DMS79 (cell line): Measurements from ENCODE around the gene ACVR2B.
A peak's percentile ranks its signal among the peaks of the same experiment; 100 is the strongest.
"Not testable (repeated sequence)": the region's sequence is repeated elsewhere in the genome, so short reads cannot be mapped to it uniquely, and the experiment has no call there.

Source experiments
- DNase-seq: peaks from one replicate; lab custom pipeline; 2025; lab: John Stamatoyannopoulos, UW

Gene ACVR2B

DNA sequence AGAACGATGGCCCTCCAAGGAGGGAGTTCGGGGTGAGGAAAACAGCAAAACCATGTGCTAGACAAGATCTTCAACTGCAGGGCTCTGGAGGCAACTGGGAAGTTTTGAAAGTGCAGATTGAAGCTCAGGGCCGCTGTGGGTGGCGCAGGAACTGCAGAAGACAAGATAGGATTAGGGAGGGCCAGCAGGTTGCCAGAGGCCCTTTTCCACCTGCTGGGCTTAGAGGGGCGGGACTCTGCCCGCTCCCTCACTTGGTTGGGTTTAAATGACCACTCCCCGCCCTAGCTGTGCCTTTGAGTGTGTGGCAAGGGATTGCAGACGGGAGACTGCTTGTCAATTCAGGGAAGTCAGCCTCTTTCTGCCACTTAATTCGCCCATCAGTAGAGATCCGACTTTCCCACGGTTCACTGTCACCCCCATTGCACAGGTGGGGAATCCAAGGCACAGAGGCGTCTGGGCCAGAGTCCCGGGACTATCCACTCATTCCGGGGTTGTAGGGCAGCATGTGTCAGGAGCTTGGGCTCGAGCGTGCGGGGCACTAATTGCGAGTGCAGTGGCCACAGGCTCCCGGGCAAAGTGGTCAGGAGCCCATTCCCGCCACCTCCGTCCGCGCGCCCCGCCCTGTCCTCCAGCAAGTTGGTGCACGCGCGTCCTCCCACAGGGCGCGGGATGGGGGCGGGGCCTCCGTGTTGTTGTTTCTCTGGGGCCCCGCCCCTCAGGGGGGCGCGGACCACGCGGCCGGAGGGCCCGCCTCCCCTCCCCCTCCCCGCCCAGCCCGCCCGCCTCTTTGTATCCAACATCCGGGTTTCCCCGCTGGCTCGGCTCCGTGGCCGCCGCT is at the start of gene ACVR2B:
Gene ACVR2B (plus strand): TSS at position 816 of the 838 bp plus-strand sequence. CDS start 433 bp downstream, outside the sequence.
- peak; percentile 22 for DNase-seq

DNA sequence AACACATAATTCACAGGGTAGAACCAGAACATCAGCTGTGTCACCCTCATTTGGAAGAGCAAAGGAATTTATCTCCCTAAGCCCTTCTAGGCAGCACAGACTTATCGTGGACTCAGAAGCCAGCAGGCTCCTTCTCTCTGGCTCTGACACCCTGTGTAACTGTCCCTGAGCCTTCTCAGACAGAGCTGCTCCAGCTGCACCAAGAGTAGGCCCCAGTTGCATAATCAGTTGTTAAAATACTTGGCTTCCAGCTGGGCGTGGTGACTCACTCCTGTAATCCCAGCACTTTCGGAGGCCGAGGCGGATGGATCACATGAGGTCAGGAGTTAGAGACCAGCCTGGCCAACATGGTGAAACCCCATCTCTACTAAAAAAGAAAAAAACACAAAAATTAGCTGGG is 49.4 kb upstream of the ACVR2B start:
- DNase-seq: no peak

DNA sequence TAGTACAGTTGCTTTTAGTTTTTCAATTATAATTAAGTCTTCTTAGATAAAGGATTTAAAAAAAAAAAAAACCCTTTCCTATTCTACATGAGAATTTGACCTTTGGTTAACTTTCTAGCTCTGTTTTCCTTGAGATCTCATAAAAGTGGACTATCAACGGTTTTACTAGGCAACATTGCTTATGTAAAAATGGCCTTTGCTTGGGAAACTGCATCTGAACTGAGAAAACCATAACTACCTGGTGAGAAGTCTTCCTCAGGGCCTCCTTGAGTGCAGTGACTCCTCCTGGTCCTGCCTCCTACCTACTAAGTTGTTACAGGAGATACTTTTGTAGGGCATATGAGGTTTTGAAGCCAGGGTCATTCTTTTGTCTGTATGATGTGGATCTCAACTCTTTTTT is 42.1 kb upstream of the ACVR2B start:
- no peak for DNase-seq

DNA sequence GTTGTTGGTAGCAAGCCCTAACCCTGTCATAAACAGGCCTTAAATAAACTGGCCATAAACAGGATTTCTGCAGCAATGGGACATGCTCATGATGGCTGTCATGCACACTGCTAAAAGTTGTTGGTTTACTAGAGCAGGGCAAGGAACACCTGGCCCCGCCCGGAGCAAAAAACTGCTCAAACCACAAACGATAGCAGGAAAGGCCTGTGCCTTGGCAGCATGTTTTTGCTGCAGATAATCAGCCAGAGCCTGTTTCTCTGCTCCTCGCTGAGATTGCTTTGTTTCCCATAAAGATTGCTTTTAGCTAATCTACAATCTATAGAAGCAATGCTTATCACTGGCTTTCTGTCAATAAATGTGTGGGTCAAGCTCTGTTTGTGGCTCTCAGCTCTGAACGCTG is 32.9 kb upstream of the ACVR2B start:
- not testable (repeated sequence) for DNase-seq

DNA sequence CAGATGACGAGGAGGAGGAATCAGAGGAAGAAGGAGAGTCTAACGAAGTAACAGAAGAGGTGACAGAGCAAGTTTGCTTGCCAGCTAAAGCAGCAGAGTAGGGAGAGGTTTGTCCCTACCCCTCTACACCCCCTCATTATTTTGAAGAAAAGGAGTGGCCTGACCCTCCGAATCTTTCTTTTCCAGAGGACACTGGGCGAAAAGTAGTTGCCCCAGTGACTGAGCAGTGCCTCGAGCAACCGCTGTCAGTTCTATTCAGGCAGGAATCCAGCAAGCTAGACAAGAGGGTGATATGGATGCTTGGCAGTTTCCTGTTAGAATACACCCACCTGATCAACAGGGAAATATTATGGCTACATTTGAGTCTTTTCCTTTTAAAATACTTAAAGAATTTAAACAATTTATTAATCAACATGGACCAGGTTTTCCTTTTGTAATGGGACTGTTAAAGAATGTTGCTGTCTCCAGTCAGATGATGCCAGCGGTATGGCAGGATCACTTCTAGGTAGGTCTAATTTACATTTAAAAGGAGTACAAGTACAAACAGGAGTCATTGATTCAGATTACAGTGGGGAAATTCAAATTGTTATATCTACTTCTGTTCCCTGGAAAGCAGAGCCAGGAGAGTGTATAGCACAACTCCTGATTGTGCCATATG is 31.9 kb upstream of the ACVR2B start:
- DNase-seq: no peak

DNA sequence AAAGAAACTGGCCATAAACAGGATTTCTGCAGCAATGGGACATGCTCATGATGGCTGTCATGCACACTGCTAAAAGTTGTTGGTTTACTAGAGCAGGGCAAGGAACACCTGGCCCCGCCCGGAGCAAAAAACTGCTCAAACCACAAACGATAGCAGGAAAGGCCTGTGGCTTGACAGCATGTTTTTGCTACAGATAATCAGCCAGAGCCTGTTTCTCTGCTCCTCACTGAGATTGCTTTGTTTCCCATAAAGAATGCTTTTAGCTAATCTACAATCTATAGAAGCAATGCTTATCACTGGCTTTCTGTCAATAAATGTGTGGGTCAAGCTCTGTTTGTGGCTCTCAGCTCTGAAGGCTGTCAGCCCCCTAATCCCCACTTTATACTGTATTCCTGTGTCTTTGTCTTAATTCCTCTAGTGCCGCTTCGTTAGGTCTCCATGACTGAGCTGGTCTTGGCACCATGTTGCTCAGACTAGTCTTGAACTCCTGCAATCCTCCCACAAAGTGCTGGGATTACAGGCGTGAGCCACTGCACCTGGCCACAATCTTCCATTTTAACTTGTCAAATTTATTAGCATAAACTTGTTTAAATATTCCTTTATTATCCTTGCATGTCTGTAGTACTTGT is 26.8 kb upstream of the ACVR2B start:
- not testable (repeated sequence) for DNase-seq

DNA sequence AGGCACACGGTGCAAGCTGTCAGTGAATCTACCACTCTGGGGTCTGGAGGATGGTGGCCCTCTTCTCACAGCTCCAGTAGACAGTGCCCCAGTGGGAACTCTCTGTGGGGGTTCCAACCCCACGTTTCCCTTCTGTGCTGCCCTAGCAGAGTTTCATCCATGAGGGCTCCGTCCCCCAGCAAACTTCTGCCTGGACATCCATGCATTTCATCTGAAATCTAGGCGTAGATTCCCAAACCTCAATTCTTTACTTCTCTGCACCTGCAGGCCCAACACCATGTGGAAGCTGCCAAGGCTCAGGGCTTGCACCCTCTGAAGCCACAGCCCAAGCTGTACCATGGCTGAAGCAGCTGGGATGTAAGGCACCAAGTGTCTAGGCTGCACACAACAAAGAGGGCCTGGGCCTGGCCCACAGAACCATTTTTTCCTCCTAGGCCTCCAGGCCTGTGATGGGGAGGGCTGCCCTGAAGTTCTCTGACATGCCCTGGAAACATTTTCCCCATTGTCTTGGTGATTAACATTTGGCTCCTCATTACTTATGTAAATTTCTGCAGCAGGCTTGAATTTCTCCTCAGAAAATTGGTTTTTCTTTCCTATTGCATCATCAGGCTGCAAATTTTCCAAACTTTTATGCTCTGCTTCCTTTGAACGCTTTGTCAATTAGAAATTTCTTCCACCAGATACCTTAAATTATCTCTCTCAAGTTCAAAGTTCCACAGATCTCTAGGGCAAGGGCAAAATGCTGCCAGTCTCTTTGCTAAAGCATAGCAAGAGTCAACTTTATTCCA is 20.6 kb upstream of the ACVR2B start:
- DNase-seq: not testable (repeated sequence)

DNA sequence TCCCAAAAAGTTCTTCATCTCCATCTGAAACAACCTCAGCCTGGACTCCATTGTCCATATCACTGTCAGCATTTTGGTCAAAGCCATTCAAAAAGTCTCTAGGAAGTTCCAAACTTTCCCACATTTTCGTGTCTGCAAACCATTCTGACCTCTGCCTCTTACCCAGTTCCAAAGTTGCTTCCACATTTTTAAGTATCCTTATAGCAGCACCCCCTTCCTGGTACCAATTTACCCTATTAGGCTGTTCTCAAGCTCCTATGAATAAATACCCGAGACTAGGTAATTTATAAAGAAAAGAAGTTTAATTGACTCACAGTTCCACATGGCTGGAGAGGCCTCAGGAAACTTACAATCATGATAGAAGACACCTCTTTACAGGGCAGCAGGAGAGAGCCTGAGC is 20.0 kb upstream of the ACVR2B start:
- not testable (repeated sequence) for DNase-seq

DNA sequence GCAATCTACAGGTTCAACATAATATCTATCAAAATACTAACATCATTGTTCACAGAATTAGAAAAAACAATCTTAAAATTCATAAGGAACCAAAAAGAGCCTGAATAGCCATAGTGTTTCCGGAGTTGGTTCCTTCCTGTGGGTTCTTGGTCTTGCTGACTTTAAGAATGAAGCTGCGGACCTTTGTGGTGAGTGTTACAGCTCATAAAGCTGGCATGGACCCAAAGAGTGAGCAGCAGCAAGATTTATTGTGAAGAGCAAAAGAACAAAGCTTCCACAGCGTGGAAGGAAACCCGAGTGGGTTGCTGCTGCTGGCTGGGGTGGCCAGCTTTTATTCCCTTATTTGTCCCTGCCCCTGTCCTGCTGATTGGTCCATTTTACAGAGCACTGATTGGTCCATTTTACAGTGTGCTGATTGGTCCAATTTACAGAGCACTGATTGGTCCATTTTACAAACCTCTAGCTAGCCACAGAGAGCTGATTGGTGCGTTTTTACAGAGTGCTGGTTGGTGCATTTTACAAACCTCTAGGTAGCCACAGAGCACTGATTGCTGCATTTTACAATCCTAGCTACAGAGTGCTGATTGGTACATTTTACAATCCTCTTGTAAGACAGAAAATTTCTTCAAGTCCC is 15.1 kb upstream of the ACVR2B start:
- DNase-seq: not testable (repeated sequence)

DNA sequence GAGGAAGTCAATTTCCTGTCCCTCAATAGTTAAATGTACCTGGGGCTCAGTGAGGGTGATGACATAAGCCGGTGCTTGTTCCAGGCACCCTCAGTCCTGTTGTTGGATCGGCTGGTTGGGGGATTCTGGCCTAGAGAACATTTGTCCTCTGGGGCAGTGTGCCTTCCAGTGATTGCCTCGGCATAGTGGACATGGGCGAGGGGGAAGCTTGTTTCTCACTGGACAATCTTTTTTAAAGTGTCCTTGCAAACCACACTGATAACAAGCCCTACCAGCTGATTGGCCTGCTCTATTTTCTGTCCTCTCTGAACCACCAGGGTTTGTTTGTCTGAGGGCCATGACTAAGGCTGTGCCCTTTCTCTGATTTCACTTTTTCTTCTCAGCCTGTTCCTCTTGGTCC is 10.5 kb upstream of the ACVR2B start:
- DNase-seq: not testable (repeated sequence)

DNA sequence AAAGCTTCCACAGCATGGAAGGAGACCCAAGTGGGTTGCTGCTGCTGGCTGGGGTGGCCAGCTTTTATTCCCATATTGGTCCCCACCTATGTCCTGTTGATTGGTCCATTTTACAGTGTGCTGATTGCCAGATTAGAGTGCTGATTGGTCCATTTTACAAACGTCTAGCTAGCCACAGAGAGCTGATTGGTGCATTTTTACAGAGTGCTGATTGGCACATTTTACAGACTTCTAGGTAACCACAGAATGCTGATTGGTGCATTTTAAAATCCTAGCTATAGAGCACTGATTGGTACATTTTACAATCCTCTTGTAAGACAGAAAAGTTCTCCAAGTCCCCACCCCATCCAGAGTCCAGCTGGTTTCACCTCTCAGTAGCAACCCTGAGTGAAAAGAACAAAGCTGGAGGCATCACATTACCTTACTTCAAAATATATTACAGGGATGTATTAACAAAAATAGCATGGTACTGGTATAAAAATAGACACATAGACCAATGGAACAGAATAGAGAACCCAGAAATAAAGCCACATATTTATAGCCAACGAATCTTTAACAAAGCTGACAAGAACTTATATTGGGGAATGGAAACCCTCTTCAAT is 7.5 kb upstream of the ACVR2B start:
- DNase-seq: no peak

DNA sequence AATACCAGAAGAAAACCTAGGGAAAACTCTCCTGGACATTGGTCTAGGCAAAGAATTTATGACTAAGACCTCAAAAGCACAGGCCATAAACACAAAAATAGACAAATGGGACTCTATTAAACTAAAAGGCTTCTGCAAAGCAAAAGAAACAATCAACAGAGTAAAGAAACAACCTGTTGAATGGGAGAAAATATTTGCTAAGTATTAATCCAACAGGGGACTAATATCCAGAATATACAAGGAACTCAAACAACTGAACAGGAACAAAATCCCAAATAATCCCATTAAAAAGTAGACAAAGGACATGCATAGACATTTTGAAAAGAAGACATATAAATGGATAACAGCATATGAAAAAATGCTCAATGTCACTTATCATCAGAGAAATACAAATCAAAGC is 6.9 kb upstream of the ACVR2B start:
- DNase-seq: no peak

DNA sequence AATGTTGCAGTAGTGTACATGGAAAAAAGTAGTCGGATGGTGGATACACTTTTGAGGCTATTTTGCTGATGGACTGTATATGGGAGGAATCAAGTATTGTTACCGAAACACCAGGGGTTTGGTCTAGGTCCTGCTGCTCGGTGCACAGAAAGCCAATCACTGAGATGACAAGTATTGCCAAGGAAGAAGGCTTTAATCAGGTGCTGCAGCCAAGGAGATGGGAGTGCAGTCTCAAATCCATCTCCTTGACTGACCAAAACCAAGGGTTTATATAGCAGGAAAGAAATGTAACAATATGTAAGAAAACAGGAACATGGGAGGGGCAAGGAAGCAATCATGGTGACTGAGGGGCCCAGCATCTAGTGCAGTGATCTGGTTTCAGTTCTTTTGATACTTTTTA is 2.8 kb upstream of the ACVR2B start:
- no peak for DNase-seq

DNA sequence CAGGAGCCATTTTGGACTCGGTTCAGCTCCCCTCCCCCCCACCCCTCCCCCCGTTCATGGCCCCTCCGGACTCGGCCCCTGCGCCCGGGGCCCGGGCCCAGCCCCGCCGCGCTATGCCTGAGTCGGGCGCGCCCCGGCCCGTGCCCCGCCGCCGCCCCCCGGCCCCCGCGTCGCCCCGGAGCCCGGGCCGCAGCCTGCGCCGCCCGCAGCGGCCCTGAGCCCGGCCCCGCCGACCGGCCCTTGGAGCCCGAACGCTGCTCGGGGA is 155 bp downstream of the ACVR2B start:
- DNase-seq: no peak

DNA sequence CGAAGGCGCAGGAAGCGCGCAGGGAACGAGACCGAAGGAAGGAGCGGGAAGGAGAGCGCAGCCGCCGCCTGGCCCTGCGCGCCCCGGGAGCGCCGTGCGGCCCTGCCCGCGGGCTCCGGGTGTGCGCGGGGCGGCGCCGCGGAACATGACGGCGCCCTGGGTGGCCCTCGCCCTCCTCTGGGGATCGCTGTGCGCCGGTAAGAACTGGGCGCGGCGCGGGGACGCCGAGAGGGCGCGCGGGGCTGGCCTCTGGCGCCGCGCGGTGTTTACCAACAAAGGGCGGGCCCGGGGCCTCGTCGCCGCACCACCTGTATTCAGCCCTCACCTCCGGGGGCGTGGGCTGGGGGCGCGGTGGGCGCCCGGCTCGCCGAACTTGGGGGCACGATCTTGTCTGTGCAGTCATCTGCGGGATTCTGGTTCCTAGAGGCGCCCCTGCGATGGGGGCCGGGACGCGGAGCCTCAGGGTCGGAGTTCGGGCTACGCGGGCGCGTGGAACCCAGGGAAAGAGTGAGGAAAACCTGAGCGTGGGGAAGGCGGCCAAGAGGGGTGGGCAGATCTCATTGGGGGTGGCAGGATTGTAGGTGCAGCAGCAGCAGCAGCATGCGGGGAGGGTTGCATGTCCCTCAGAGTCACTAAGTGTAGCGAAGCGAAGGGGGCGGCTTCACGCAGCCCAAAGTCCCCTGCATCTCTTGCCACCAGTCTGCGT is 641 bp downstream of the ACVR2B start:
- DNase-seq: no peak

DNA sequence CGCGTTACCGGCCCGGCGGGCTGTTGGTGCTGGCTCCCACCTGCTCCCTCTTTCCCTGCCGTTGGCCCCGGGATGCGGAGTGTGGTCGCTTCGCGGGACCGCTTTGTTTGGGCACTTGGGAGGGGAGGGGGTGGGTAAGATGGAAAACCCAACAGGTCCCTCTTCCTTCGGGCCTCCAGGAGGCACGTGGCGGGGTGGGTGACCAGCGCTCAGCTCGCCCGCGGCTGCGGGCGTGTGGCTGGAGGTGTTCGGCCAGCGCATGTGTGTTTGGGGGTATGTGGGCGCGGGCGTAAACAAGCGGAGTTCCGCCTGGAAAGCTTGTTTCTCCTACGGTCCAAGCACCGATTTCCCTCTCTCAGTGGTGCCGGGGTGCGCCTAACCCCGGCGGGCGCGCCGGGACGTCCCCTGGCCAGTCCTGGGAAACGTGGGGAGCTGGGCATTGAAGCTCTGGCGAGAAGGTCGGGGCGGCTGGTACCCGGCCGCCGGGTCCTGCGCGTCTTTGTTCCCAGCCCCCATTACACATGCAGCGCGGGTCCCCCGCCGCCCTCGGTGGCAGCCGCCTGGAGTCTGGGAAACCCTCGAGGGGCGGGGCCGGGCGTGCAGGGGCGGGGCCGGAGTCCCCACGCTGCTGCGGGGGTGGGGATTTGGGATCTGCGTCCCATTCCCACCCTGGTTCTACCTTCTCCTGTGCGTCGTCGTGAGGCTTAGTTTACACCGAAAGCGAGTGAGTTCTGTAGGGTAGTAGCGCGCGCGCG is 1.4 kb downstream of the ACVR2B start:
- peak; percentile 64 for DNase-seq

DNA sequence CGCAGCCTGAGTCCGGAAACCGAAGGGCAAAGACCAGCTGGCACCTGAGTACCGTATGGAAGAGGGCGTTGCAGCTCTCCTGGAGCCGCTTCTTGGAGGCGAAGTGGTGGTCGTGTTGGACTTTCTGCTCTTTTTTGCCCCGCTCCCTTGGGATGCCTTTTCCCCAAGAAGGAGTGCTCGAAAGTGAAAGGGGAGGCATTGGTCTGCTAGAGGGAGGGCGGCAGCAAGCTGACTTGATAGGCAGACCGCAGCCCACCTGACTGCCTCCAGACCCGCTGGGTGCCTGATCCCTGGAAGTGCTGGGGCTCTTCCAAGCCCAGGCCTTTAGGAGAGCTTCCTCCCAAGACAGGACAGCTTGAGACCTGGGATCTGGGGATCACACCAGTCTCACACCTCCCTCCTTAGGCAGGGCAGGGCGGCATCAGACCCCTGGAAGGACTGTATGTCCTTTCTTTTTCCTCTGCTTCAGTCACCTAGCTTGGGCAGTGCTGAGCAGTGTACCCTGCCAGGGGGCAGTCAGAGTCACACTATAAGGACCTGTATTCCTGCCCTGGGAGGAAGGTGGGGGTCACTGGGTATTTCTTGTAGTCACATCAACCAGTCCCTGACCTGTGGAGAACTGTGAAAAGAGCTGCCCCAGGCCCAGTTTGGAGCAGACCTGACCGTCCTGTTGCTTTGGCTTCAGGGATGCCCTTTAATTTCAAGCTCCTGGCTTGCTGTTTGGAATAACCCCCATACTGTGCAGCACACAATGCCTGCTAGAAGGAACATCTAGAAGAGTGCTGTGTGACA is 2.1 kb downstream of the ACVR2B start:
- peak; percentile 64 for DNase-seq

DNA sequence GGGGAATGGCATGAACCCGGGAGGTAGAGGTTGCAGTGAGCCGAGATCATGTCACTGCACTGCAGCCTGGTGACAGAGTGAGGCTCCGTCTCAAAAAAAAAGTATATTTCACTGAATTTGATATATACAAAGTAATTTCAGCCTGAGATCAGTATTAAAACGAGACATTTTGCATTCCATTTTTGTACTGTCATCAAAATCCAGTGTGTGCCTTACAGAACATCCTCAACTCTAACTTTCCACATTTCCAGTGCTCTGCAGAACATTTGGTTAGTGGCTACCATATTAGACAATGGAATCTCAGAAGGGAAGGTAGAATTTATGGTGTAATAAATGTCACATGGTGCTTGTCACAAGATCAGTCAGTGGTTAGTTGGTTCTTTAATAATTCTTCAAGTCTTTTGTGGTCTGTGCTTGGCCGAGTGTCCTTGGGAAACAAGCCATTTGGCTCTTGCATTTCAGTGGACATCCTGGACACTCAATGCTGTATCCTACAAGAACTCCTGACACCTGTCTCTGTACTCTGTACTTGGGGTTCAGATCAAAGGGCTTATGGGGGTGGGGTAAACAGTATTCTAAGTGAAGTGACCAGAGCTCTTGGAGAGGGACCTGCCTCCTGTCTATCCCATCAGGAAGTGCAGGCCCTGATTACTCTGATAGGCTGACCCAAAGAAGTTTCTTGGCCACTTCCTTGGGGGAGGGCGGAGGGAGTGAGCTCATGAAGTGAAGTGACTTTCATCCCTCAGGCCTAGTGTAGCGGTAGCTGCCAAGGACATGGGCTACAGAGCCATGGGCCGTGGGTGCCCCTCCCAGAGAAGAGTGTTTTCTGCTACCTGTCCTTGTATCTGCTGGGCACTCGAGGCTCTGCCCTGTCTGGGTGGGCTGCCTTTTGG is 3.7 kb downstream of the ACVR2B start:
- DNase-seq: no peak
